CD4-positive, alpha-beta memory T cell (primary cell): Measurements from ENCODE around the gene WRAP73. TPM values are rescaled to one million over a fixed set of nuclear protein-coding genes. Genes with fewer than 3 reads are reported as not detected.

Experiments used
- CTCF ChIA-PET: fragments of 350-600 bp; sonication (Branson Sonifier 250); formaldehyde crosslinking; loops from one replicate; lab custom pipeline; 2021; ENCODE audit warnings: inconsistent platforms; ENCODE audit not compliant: partially characterized antibody; lab: Charles Lee
- POLR2A ChIA-PET: fragments of 350-600 bp; sonication (Branson Sonifier 250); formaldehyde crosslinking; loops from one replicate; lab custom pipeline; 2021; ENCODE audit not compliant: partially characterized antibody; lab: Charles Lee
- DNase-seq, 5 donors: peaks; one replicate each; pipeline versions ENCODE4 v3.0.0 to v3.0.0-alpha.2; 2020 to 2022; ENCODE audit warnings: mixed read lengths in 1 of 5
- H3K27ac ChIP-seq: one replicate; pipeline ENCODE4 v1.7.0; 2013; ENCODE audit warnings: low read depth, low read length
- H3K27me3 ChIP-seq: 2 replicates; pipeline ENCODE4 v1.7.0; 2013; ENCODE audit warnings: mild to moderate bottlenecking, low read length, moderate library complexity; ENCODE audit not compliant: insufficient read depth
- H3K36me3 ChIP-seq: 2 replicates; pipeline ENCODE4 v1.7.0; 2013; ENCODE audit warnings: mild to moderate bottlenecking, low read length, moderate library complexity; ENCODE audit not compliant: insufficient read depth
- H3K4me1 ChIP-seq: 2 replicates; pipeline ENCODE4 v1.7.0; 2013; ENCODE audit warnings: mild to moderate bottlenecking, low read length, moderate library complexity; ENCODE audit not compliant: insufficient read depth
- H3K4me3 ChIP-seq, 2 donors: one replicate each; pipeline ENCODE4 v1.7.0; 2013; ENCODE audit warnings: low read length in 2 of 2, mild to moderate bottlenecking in 1 of 2
- H3K9me3 ChIP-seq, 2 donors: one replicate each; pipeline ENCODE4 v1.7.0; 2013; ENCODE audit warnings: low read length in 2 of 2, control low read depth in 1 of 2; ENCODE audit not compliant: control insufficient read depth in 1 of 2
- H3K27ac Mint-ChIP-seq, 7 donors: one replicate each; pipeline ENCODE4 v1.8.0; 2020 to 2021; ENCODE audit warnings: mixed read lengths in 7 of 7, mild to moderate bottlenecking in 6 of 7, inconsistent platforms in 3 of 7, moderate library complexity in 3 of 7
- H3K27me3 Mint-ChIP-seq, 2 donors: one replicate each; pipeline ENCODE4 v1.8.0; 2020 to 2021; ENCODE audit warnings: mixed read lengths in 2 of 2
- H3K36me3 Mint-ChIP-seq, 2 donors: one replicate each; pipeline ENCODE4 v1.8.0; 2020 to 2021; ENCODE audit warnings: mixed read lengths in 2 of 2, inconsistent platforms in 1 of 2, mild to moderate bottlenecking in 1 of 2
- H3K4me1 Mint-ChIP-seq, 4 donors: one replicate each; pipeline ENCODE4 v1.8.0; 2020 to 2021; ENCODE audit warnings: mixed read lengths in 4 of 4, mild to moderate bottlenecking in 1 of 4
- H3K4me3 Mint-ChIP-seq, 8 donors: one replicate each; pipeline ENCODE4 v1.8.0; 2020 to 2021; ENCODE audit warnings: mixed read lengths in 8 of 8, mild to moderate bottlenecking in 7 of 8, moderate library complexity in 6 of 8, inconsistent platforms in 3 of 8
- H3K9me3 Mint-ChIP-seq, 8 donors: one replicate each; pipeline ENCODE4 v1.8.0; 2020 to 2021; ENCODE audit warnings: mixed read lengths in 8 of 8, mild to moderate bottlenecking in 5 of 8, inconsistent platforms in 3 of 8, moderate library complexity in 1 of 8
- intact Hi-C: fragments of 100-400 bp; cut with micrococcal nuclease; formaldehyde crosslinking; loops from one replicate; pipeline ENCODE4 v1.15.1; 2023
- polyA plus RNA-seq, 2 donors: library from polyadenylated mRNA; unstranded; fragments of 300-500 nt; fragmentation: Illumina TruSeq; gene quantifications; one replicate each; pipeline ENCODE4 v1.2.3, GENCODE V29; 2021
- total RNA-seq, 2 experiments: library from RNA; stranded (reverse); gene quantifications; one replicate each; pipeline ENCODE4 v1.2.3, GENCODE V29; 2021

Gene WRAP73
- total and polyA plus RNA-seq, 4 experiments from 2014 or later = 24.4 to 40.7 (median 34.6) TPM

GRCh38 chr1:3657096-3657475, 7.2 kb upstream of the WRAP73 start:
- ChIA-PET POLR2A (no interaction called here), CTCF (no interaction called here)
- H3K36me3 ChIP-seq = no peaks in the 10 kb centered on the region
- Mint-ChIP-seq H3K9me3 (no peaks in the 10 kb centered on the region), H3K36me3 (no peaks in the 10 kb centered on the region), H3K27me3 (peaks cover 30 to 33% of the 10 kb centered on the region in 2 donors), H3K27ac (no peak overlapping the region), H3K4me1 (peaks cover 0 to 6% (median under 1%) of the 10 kb centered on the region in 4 donors), H3K4me3 (peak overlapping the region in 1 of 8 donors; percentile 4)
- no peak overlapping the region for H3K4me3 ChIP-seq
- H3K27me3 ChIP-seq = peaks cover 3% of the 10 kb centered on the region
- no peaks in the 10 kb centered on the region for H3K9me3 ChIP-seq
- intact Hi-C loops = no loop called here
- DNase-seq = no peak
- no peak overlapping the region for H3K27ac ChIP-seq
- H3K4me1 ChIP-seq = no peaks in the 10 kb centered on the region

DNA sequence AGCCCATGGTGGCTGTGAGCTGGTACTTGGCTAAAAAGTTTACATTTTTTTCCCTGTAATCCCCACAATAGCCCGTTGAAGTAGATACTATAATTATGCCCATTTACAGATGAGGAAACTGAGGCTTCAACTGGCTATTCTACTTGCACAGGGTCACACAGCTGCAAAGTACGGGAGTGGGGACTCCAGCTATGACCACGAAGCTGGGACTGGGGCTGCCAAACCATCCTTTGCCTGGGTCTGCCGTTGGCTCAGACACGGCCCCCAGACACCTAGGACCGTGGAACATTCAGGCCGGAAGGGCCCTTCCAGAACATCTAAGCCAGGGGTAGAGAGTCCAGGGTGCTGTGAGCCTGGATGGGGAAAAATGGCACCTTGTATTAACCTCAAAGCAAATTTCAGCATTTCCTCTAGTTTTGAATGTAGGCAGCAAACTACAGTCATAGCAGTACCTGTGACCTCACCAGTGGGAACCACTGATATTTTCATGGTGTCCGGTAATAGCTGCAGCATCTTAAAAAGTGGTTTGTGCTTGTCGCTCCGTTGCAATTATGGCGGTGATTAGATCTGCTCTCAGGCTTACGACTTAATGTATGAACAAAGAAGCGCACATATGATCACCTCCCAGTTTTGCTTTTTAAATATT, 6.7 kb upstream of the WRAP73 start:
- Mint-ChIP-seq H3K9me3 (no peaks in the 10 kb centered on the region), H3K27me3 (peaks cover 30 to 33% of the 10 kb centered on the region in 2 donors), H3K36me3 (no peaks in the 10 kb centered on the region), H3K4me1 (peaks cover 0 to 6% (median under 1%) of the 10 kb centered on the region in 4 donors), H3K27ac (no peak overlapping the region), H3K4me3 (no peak overlapping the region)
- Histone ChIP-seq H3K4me3 (no peak overlapping the region), H3K27me3 (peaks cover 3% of the 10 kb centered on the region), H3K4me1 (peaks cover 3% of the 10 kb centered on the region), H3K36me3 (no peaks in the 10 kb centered on the region), H3K27ac (no peak overlapping the region), H3K9me3 (no peaks in the 10 kb centered on the region)
- intact Hi-C loops = no loop called here
- ChIA-PET POLR2A (no interaction called here), CTCF (no interaction called here)
- no peak for DNase-seq

GRCh38 chr1:3654549-3655281, 4.8 kb upstream of the WRAP73 start:
- ChIA-PET POLR2A (no interaction called here), CTCF (no interaction called here)
- Histone ChIP-seq H3K4me1 (peaks cover 21% of the 10 kb centered on the region), H3K4me3 (no peak overlapping the region), H3K9me3 (no peaks in the 10 kb centered on the region), H3K27ac (no peak overlapping the region), H3K27me3 (peaks cover 14% of the 10 kb centered on the region), H3K36me3 (no peaks in the 10 kb centered on the region)
- H3K4me1 Mint-ChIP-seq = peaks cover 2 to 22% (median 11%) of the 10 kb centered on the region in 4 donors
- peaks cover 35 to 39% of the 10 kb centered on the region in 2 donors for H3K27me3 Mint-ChIP-seq
- no peaks in the 10 kb centered on the region for H3K9me3 Mint-ChIP-seq
- intact Hi-C loops = no loop called here
- DNase-seq = no peak
- H3K4me3 Mint-ChIP-seq = no peak overlapping the region
- H3K27ac Mint-ChIP-seq = no peak overlapping the region
- H3K36me3 Mint-ChIP-seq = peaks cover 0 to 2% of the 10 kb centered on the region in 2 donors

DNA sequence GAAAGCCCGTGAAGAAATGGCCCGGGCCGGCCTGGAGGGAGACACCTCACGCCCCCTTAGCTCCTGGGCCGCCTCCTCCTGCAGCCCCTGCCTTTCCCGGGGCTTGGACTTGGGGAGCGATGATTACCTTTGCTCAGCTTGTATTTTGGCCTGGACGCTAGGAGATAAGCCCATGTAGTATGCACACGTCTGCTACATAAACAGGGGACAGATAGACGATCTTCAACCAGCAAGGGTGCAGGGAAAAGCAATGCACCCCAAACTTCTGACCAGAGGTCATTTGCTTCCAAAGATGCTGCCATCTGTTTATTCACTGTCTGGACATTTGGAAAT, 3.3 kb upstream of the WRAP73 start:
- peaks cover 14% of the 10 kb centered on the region for H3K27me3 ChIP-seq
- Mint-ChIP-seq H3K27me3 (peaks cover 31 to 34% of the 10 kb centered on the region in 2 donors), H3K4me3 (peak overlapping the region in 6 of 8 donors; percentile 1 to 63 (median 48)), H3K27ac (no peak overlapping the region), H3K4me1 (peaks cover 9 to 34% (median 21%) of the 10 kb centered on the region in 4 donors), H3K36me3 (peaks cover 0 to 2% of the 10 kb centered on the region in 2 donors), H3K9me3 (no peaks in the 10 kb centered on the region)
- no peaks in the 10 kb centered on the region for H3K36me3 ChIP-seq
- H3K27ac ChIP-seq = no peak overlapping the region
- H3K9me3 ChIP-seq = no peaks in the 10 kb centered on the region
- ChIA-PET POLR2A (interaction anchor here (0.7 kb wide), 1 partner anchor 10 kb away, joined by 3 read pairs; no protein-coding TSS in a partner anchor), CTCF (no interaction called here)
- DNase-seq = no peak
- intact Hi-C loops = no loop called here
- no peak overlapping the region for H3K4me3 ChIP-seq
- H3K4me1 ChIP-seq = peaks cover 35% of the 10 kb centered on the region

- POLR2A ChIA-PET = interaction anchor here (0.7 kb wide), 1 partner anchor 11 kb away, joined by 3 read pairs; no protein-coding TSS in a partner anchor
- Histone ChIP-seq H3K27me3 (peaks cover 14% of the 10 kb centered on the region), H3K9me3 (no peaks in the 10 kb centered on the region), H3K4me1 (peaks cover 40% of the 10 kb centered on the region), H3K36me3 (no peaks in the 10 kb centered on the region), H3K27ac (no peak overlapping the region), H3K4me3 (no peak overlapping the region)
- Mint-ChIP-seq H3K4me1 (peaks cover 12 to 39% (median 26%) of the 10 kb centered on the region in 4 donors), H3K36me3 (peaks cover 0 to 6% of the 10 kb centered on the region in 2 donors), H3K27ac (no peak overlapping the region), H3K9me3 (no peaks in the 10 kb centered on the region), H3K27me3 (peaks cover 28 to 34% of the 10 kb centered on the region in 2 donors), H3K4me3 (peak overlapping the region in 1 of 8 donors; percentile 36)
- intact Hi-C loops = no loop called here
- CTCF ChIA-PET = no interaction called here
- peak in 1 of 5 donors; percentile 48 for DNase-seq
Observed at GRCh38 chr1:3652548-3653285, 2.8 kb upstream of the WRAP73 start.

DNA sequence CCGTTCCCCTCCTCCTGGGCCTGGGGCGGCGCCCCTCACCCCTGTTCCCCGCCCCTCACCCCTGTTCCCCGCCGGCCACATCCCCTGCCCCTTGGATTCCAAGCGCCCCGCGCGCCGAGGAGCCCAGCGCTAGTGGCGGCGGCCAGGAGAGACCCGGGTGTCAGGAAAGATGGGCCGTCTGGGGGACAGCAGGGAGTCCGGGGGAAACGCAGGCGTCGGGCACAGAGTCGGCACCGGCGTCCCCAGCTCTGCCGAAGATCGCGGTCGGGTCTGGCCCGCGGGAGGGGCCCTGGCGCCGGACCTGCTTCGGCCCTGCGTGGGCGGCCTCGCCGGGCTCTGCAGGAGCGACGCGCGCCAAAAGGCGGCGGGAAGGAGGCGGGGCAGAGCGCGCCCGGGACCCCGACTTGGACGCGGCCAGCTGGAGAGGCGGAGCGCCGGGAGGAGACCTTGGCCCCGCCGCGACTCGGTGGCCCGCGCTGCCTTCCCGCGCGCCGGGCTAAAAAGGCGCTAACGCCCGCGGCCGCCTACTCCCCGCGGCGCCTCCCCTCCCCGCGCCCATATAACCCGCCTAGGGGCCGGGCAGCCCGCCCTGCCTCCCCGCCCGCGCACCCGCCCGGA, 2.1 kb upstream of the WRAP73 start, which contains the start of gene TP73:
TP73 (plus strand) TSS at position 587 of the 618 bp plus-strand sequence. CDS start 29,850 bp downstream, outside the sequence.
- ChIA-PET POLR2A (no interaction called here), CTCF (no interaction called here)
- H3K9me3 ChIP-seq = no peaks in the 10 kb centered on the region
- Mint-ChIP-seq H3K4me3 (peak within 1 kb of the TSS in 7 of 8 donors; percentile 1 to 67 (median 60)), H3K9me3 (no peaks in the 10 kb centered on the region), H3K4me1 (peaks cover 12 to 41% (median 28%) of the 10 kb centered on the region in 4 donors), H3K27me3 (peaks cover 28 to 34% of the 10 kb centered on the region in 2 donors), H3K36me3 (peaks cover 2 to 12% of the 10 kb centered on the region in 2 donors), H3K27ac (peak within 1 kb of the TSS in 1 of 7 donors; percentile 27)
- no peak within 1 kb of the TSS for H3K4me3 ChIP-seq
- peak in 2 of 5 donors; percentile 10 to 13 for DNase-seq
- H3K27me3 ChIP-seq = peaks cover 12% of the 10 kb centered on the region
- no peak within 1 kb of the TSS for H3K27ac ChIP-seq
- H3K36me3 ChIP-seq = no peaks in the 10 kb centered on the region
- intact Hi-C loops = no loop called here
- H3K4me1 ChIP-seq = peaks cover 41% of the 10 kb centered on the region
